AML-193 (cell line): Measurements from ENCODE around the gene SLC38A7.
"Not testable (repeated sequence)": the region's sequence is repeated elsewhere in the genome, so short reads cannot be mapped to it uniquely, and the experiment has no call there.

Experiments
- DNase-seq, 2 experiments: peaks; one replicate each; lab custom pipeline; 2025; lab: John Stamatoyannopoulos, UW

SLC38A7 gene

GRCh38 chr16:58684354-58685083 is at the start of gene SLC38A7:
Gene SLC38A7 (minus strand): TSS chr16:58684770. CDS start chr16:58680126, 4,644 bp downstream.
- DNase-seq: peak; percentile 31 to 46

- peak; percentile 66 to 74 for DNase-seq
Measured at GRCh38 chr16:58733671-58734458, 49.3 kb upstream of the SLC38A7 start, which contains the start of gene GOT2. Gene GOT2 (minus strand): TSS chr16:58734316. CDS start chr16:58734228, 88 bp downstream.

GRCh38 chr16:58733248-58733670 is 48.7 kb upstream of the SLC38A7 start:
- no peak for DNase-seq

GRCh38 chr16:58732545-58733247 is 48.1 kb upstream of the SLC38A7 start:
- no peak for DNase-seq

- DNase-seq: no peak
Measured at GRCh38 chr16:58730724-58731370, 46.3 kb upstream of the SLC38A7 start.

GRCh38 chr16:58727796-58728568 is 43.4 kb upstream of the SLC38A7 start:
- DNase-seq: no peak

GRCh38 chr16:58727028-58727781 is 42.6 kb upstream of the SLC38A7 start:
- DNase-seq: no peak

- no peak for DNase-seq
Measured at GRCh38 chr16:58723109-58723508, 38.5 kb upstream of the SLC38A7 start.

GRCh38 chr16:58717994-58718393 is 33.4 kb upstream of the SLC38A7 start:
- no peak for DNase-seq

GRCh38 chr16:58716468-58716867 is 31.9 kb upstream of the SLC38A7 start:
- DNase-seq: no peak

- DNase-seq: no peak
Measured at GRCh38 chr16:58713742-58714141, 29.2 kb upstream of the SLC38A7 start.

GRCh38 chr16:58709333-58709732 is 24.8 kb upstream of the SLC38A7 start:
- no peak for DNase-seq

- DNase-seq: peak; percentile 27 to 41
Measured at GRCh38 chr16:58699151-58699550, 14.6 kb upstream of the SLC38A7 start.

- DNase-seq: no peak
Measured at GRCh38 chr16:58695368-58695767, 10.8 kb upstream of the SLC38A7 start.

- no peak for DNase-seq
Measured at GRCh38 chr16:58692450-58692849, 7.9 kb upstream of the SLC38A7 start.

- DNase-seq: not testable (repeated sequence)
Measured at GRCh38 chr16:58686985-58687706, 2.6 kb upstream of the SLC38A7 start.

GRCh38 chr16:58685084-58685449 is 497 bp upstream of the SLC38A7 start:
- DNase-seq: no peak

- DNase-seq: peak in 1 of 2 experiments; percentile 3
Measured at GRCh38 chr16:58684001-58684353, 593 bp downstream of the SLC38A7 start.

GRCh38 chr16:58679763-58680162 is 4.8 kb downstream of the SLC38A7 start:
- DNase-seq: no peak

- peak; percentile 34 to 40 for DNase-seq
Measured at GRCh38 chr16:58678716-58679115, 5.9 kb downstream of the SLC38A7 start.
